Globus pallidus (tissue), 1 donor: ENCODE measurements around the gene ARHGAP15.
"Not testable (repeated sequence)": the region's sequence is repeated elsewhere in the genome, so short reads cannot be mapped to it uniquely, and the experiment has no call there.

ENCODE experiments used
- DNase-seq: peaks from one replicate; pipeline ENCODE4 v3.0.0-alpha.2; 2015; ENCODE audit warnings: low spot score

The ARHGAP15 gene

GRCh38 chr2:143530758-143531157, 401.5 kb downstream of the ARHGAP15 start:
- no peak for DNase-seq

- DNase-seq = no peak
Observed at GRCh38 chr2:143532061-143532460, 402.8 kb downstream of the ARHGAP15 start.

GRCh38 chr2:143533846-143534245, 404.6 kb downstream of the ARHGAP15 start:
- no peak for DNase-seq

GRCh38 chr2:143535802-143536201, 406.6 kb downstream of the ARHGAP15 start:
- DNase-seq = no peak

GRCh38 chr2:143541899-143542298, 412.7 kb downstream of the ARHGAP15 start:
- not testable (repeated sequence) for DNase-seq

GRCh38 chr2:143545059-143545948, 416.1 kb downstream of the ARHGAP15 start:
- no peak for DNase-seq

GRCh38 chr2:143545949-143546255, 416.7 kb downstream of the ARHGAP15 start:
- DNase-seq = no peak

- no peak for DNase-seq
Observed at GRCh38 chr2:143548032-143548431, 418.8 kb downstream of the ARHGAP15 start.

GRCh38 chr2:143550500-143550899, 421.3 kb downstream of the ARHGAP15 start:
- no peak for DNase-seq

GRCh38 chr2:143551971-143552650, 422.9 kb downstream of the ARHGAP15 start:
- no peak for DNase-seq

GRCh38 chr2:143553261-143553660, 424.0 kb downstream of the ARHGAP15 start:
- no peak for DNase-seq

GRCh38 chr2:143558665-143559064, 429.4 kb downstream of the ARHGAP15 start:
- DNase-seq = no peak

GRCh38 chr2:143559147-143559546, 429.9 kb downstream of the ARHGAP15 start:
- no peak for DNase-seq

GRCh38 chr2:143560724-143561123, 431.5 kb downstream of the ARHGAP15 start:
- DNase-seq = no peak

GRCh38 chr2:143564419-143564818, 435.2 kb downstream of the ARHGAP15 start:
- no peak for DNase-seq

- DNase-seq = no peak
Observed at GRCh38 chr2:143571747-143572146, 442.5 kb downstream of the ARHGAP15 start.

- DNase-seq = no peak
Observed at GRCh38 chr2:143572421-143572820, 443.2 kb downstream of the ARHGAP15 start.

GRCh38 chr2:143574069-143574468, 444.9 kb downstream of the ARHGAP15 start:
- DNase-seq = no peak

GRCh38 chr2:143575340-143575739, 446.1 kb downstream of the ARHGAP15 start:
- DNase-seq = peak; percentile 31

GRCh38 chr2:143577489-143577888, 448.3 kb downstream of the ARHGAP15 start:
- DNase-seq = no peak

GRCh38 chr2:143579456-143579855, 450.2 kb downstream of the ARHGAP15 start:
- DNase-seq = no peak

GRCh38 chr2:143581134-143581533, 451.9 kb downstream of the ARHGAP15 start:
- peak; percentile 16 for DNase-seq

- DNase-seq = peak; percentile 74
Observed at GRCh38 chr2:143582046-143582747, 453.0 kb downstream of the ARHGAP15 start.
